Measurements from ENCODE around the gene RNF217.

The RNF217 gene

DNA sequence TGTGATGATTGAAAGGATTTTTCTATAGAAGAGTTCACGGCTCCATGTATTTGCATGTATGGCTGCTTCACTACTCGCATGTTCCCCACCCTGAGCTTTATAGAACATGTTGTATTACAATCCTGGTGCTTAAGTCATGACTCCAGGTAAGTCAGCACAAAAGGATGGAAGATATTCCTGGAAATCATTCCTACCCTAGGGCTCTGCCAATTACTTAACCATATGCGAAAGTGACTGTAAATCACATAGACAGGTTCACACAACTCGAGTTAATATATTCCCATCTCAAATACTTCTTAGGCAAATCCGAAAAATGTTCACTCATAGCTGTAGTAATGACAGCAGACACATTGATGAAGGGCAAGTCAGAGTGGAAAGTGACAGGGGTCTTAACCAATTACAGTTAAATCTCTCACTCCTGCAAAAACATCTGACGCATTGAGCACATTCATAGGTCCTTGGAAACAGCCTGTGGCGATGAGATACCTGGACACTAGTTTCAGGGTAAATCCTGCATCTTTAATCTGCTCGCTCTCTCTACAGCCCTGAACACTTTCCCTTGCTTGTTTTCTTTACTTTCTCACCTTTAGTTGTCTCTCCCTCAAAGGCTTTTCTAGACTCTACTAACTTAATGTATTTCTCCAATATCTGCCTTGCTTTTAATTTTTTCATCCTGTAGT lies 35.1 kb downstream of the RNF217 start:
- Histone ChIP-seq H3K79me1 (ENCODE audit: low read length) (no peaks in the 10 kb centered on the region), H4K8ac (ENCODE audit: low read depth, low read length) (no peak overlapping the region), H3K18ac (ENCODE audit: low read length) (no peak overlapping the region), H3K27ac (ENCODE audit: low read depth, low read length) (no peak overlapping the region), H3K9me3 (ENCODE audit: insufficient read depth, low read depth, low read length) (no peaks in the 10 kb centered on the region), H2AFZ (ENCODE audit: insufficient read depth, low read length, poor library complexity) (no peak overlapping the region), H3K23ac (ENCODE audit: low read length) (no peak overlapping the region), H2BK12ac (ENCODE audit: low read length) (no peak overlapping the region), H3K9ac (ENCODE audit: low read length) (no peak overlapping the region), H4K12ac (ENCODE audit: low read depth, low read length) (no peak overlapping the region), H3K79me2 (ENCODE audit: control insufficient read depth, insufficient read depth, low read length, poor library complexity) (no peaks in the 10 kb centered on the region), H3K4ac (ENCODE audit: low read depth, low read length) (peak overlapping the region; percentile 10), H3K14ac (ENCODE audit: low read length) (no peak overlapping the region), H3K27me3 (ENCODE audit: insufficient read depth, low read length) (no peaks in the 10 kb centered on the region), H3K4me2 (ENCODE audit: low read length) (no peak overlapping the region), H2BK5ac (ENCODE audit: low read depth, low read length, poor library complexity) (no peak overlapping the region), H3K4me3 (ENCODE audit: low read depth, low read length) (no peak overlapping the region), H2BK120ac (ENCODE audit: insufficient read depth, low read length, poor library complexity) (no peak overlapping the region), H4K91ac (ENCODE audit: low read depth, low read length) (no peak overlapping the region), H2AK5ac (ENCODE audit: low read length) (no peak overlapping the region), H3K4me1 (ENCODE audit: control insufficient read depth in 1 of 2, insufficient read depth in 2 of 2, low read length in 2 of 2) (peaks cover 0 to 4% of the 10 kb centered on the region in 2 experiments), H3K36me3 (ENCODE audit: control insufficient read depth in 1 of 2, insufficient read depth in 2 of 2, low read length in 2 of 2) (peaks cover 3 to 5% of the 10 kb centered on the region in 2 experiments)
- peak; percentile 63 to 79 for DNase-seq
- no CpG with 5 or more reads among the region's 8 CpGs for whole genome bisulfite sequencing (ENCODE audit: extremely low coverage, insufficient coverage, insufficient read length)

DNA sequence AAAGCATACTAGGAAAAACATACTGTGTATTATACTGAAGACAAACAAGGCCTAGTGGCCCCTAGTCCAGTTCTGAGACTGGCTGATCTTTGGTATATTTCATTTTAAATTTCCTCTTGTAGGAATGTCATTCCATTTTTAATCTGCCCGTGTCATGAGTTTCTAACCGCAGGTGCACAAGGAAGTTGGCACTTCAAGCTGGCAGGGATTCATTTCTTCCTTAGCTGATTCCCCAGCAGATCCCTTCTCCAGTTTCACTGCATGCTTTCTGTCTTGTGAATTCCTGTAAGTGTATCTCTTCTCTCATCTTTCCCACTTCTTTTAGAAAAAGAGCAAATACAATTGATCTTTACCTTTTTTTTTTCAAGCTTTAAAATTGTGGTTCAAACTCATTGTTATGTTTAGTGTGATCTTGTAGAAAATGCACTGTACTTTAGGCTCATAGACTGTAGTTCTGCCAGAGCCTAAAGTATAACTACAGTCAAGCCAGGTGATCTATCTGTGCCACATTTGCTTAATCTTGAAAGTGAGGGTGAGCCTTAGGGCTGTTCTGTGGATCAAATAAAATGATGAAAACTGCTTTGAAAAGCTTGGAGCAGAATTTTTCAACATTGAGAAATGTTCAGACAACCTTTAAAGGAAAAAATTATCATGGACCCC lies 37.0 kb downstream of the RNF217 start:
- no peak overlapping the region for H2BK12ac ChIP-seq (ENCODE audit: low read length)
- no peak overlapping the region for H4K8ac ChIP-seq (ENCODE audit: low read depth, low read length)
- no CpG with 5 or more reads among the region's 2 CpGs for WGBS (ENCODE audit: extremely low coverage, insufficient coverage, insufficient read length)
- H3K14ac ChIP-seq (ENCODE audit: low read length), result no peak overlapping the region
- H2AK5ac ChIP-seq (ENCODE audit: low read length), result no peak overlapping the region
- peaks cover 3 to 5% of the 10 kb centered on the region in 2 experiments for H3K36me3 ChIP-seq (ENCODE audit: control insufficient read depth in 1 of 2, insufficient read depth in 2 of 2, low read length in 2 of 2)
- no peak overlapping the region for H3K27ac ChIP-seq (ENCODE audit: low read depth, low read length)
- H3K4ac ChIP-seq (ENCODE audit: low read depth, low read length), result peak overlapping the region; percentile 62
- no peak overlapping the region for H2BK5ac ChIP-seq (ENCODE audit: low read depth, low read length, poor library complexity)
- no peak overlapping the region for H3K4me2 ChIP-seq (ENCODE audit: low read length)
- no peaks in the 10 kb centered on the region for H3K9me3 ChIP-seq (ENCODE audit: insufficient read depth, low read depth, low read length)
- H2BK120ac ChIP-seq (ENCODE audit: insufficient read depth, low read length, poor library complexity), result no peak overlapping the region
- no peak overlapping the region for H3K18ac ChIP-seq (ENCODE audit: low read length)
- DNase-seq, result no peak
- no peaks in the 10 kb centered on the region for H3K79me1 ChIP-seq (ENCODE audit: low read length)
- H3K79me2 ChIP-seq (ENCODE audit: control insufficient read depth, insufficient read depth, low read length, poor library complexity), result no peaks in the 10 kb centered on the region
- no peak overlapping the region for H3K4me3 ChIP-seq (ENCODE audit: low read depth, low read length)
- peaks cover 2 to 8% of the 10 kb centered on the region in 2 experiments for H3K4me1 ChIP-seq (ENCODE audit: control insufficient read depth in 1 of 2, insufficient read depth in 2 of 2, low read length in 2 of 2)
- H4K91ac ChIP-seq (ENCODE audit: low read depth, low read length), result no peak overlapping the region
- no peak overlapping the region for H4K12ac ChIP-seq (ENCODE audit: low read depth, low read length)
- no peak overlapping the region for H3K9ac ChIP-seq (ENCODE audit: low read length)
- H2AFZ ChIP-seq (ENCODE audit: insufficient read depth, low read length, poor library complexity), result no peak overlapping the region
- no peaks in the 10 kb centered on the region for H3K27me3 ChIP-seq (ENCODE audit: insufficient read depth, low read length)
- H3K23ac ChIP-seq (ENCODE audit: low read length), result no peak overlapping the region

DNA sequence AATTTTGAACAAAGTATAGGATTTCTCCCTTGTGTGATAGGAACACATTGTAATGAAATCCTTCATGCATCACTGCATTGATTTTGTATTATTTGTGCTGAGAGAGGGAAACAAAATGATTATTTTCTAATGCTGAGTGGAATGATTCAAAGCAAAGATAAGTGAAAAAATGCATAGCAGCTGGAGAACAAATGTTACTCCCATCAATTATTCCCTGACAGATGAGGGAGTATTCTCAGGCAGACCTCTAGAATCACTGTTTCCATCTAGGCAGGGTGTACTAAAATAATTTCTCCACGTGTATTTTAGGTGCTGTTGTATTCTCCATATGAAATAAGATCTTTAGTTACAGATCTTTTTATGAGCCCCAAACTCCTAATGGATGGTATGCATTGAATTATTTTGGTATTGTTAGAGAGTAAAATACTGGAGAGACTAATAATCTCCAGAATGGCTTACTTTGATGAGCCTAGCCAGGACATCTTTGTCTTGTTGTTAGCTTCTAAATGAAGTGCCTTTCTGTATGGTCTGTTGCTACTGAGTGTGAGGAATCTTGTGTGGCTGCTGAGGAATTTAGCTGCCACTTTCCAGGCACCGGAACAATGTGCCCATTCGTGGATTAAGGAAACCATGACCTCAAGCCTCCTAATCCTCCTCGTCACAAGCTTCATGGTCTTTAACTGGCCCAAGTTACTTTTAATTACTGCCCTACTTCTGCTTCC lies 39.6 kb downstream of the RNF217 start:
- Histone ChIP-seq H3K23ac (ENCODE audit: low read length) (no peak overlapping the region), H3K18ac (ENCODE audit: low read length) (no peak overlapping the region), H3K4me2 (ENCODE audit: low read length) (no peak overlapping the region), H2BK5ac (ENCODE audit: low read depth, low read length, poor library complexity) (no peak overlapping the region), H3K27me3 (ENCODE audit: insufficient read depth, low read length) (no peaks in the 10 kb centered on the region), H3K14ac (ENCODE audit: low read length) (no peak overlapping the region), H3K9me3 (ENCODE audit: insufficient read depth, low read depth, low read length) (no peaks in the 10 kb centered on the region), H3K9ac (ENCODE audit: low read length) (no peak overlapping the region), H3K79me2 (ENCODE audit: control insufficient read depth, insufficient read depth, low read length, poor library complexity) (no peaks in the 10 kb centered on the region), H2AK5ac (ENCODE audit: low read length) (no peak overlapping the region), H3K4me1 (ENCODE audit: control insufficient read depth in 1 of 2, insufficient read depth in 2 of 2, low read length in 2 of 2) (peaks cover 2 to 8% of the 10 kb centered on the region in 2 experiments), H2BK12ac (ENCODE audit: low read length) (no peak overlapping the region), H3K4me3 (ENCODE audit: low read depth, low read length) (no peak overlapping the region), H2BK120ac (ENCODE audit: insufficient read depth, low read length, poor library complexity) (no peak overlapping the region), H3K79me1 (ENCODE audit: low read length) (no peaks in the 10 kb centered on the region), H3K4ac (ENCODE audit: low read depth, low read length) (no peak overlapping the region), H4K12ac (ENCODE audit: low read depth, low read length) (no peak overlapping the region), H2AFZ (ENCODE audit: insufficient read depth, low read length, poor library complexity) (no peak overlapping the region), H3K27ac (ENCODE audit: low read depth, low read length) (no peak overlapping the region), H4K8ac (ENCODE audit: low read depth, low read length) (no peak overlapping the region), H4K91ac (ENCODE audit: low read depth, low read length) (no peak overlapping the region), H3K36me3 (ENCODE audit: control insufficient read depth in 1 of 2, insufficient read depth in 2 of 2, low read length in 2 of 2) (peaks cover 3 to 5% of the 10 kb centered on the region in 2 experiments)
- DNase-seq, result peak in 1 of 2 donors; percentile 27
- no CpG with 5 or more reads among the region's 4 CpGs for WGBS (ENCODE audit: extremely low coverage, insufficient coverage, insufficient read length)

DNA sequence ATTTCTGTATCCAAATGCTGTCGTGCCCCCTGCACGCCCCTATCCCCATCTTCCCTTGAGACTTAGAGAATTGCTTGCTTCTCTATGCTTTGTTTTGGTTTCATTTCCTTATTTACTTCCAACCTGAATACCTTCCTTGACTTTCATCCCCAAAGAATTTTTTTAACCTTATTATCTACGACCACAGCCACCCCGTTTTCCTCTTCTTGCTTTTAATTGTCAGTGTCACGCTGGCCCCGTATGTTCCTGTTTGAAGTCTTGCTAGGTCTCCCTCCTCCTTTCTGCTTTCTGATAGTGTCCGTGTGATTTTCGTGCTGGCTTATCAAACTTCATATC lies 40.1 kb downstream of the RNF217 start:
- no peak overlapping the region for H3K27ac ChIP-seq (ENCODE audit: low read depth, low read length)
- no peak overlapping the region for H3K23ac ChIP-seq (ENCODE audit: low read length)
- no peak for DNase-seq
- H4K91ac ChIP-seq (ENCODE audit: low read depth, low read length), result no peak overlapping the region
- no peak overlapping the region for H2AK5ac ChIP-seq (ENCODE audit: low read length)
- no peak overlapping the region for H2BK5ac ChIP-seq (ENCODE audit: low read depth, low read length, poor library complexity)
- no peak overlapping the region for H2AFZ ChIP-seq (ENCODE audit: insufficient read depth, low read length, poor library complexity)
- no CpG with 5 or more reads among the region's 8 CpGs for WGBS (ENCODE audit: extremely low coverage, insufficient coverage, insufficient read length)
- no peak overlapping the region for H3K4me3 ChIP-seq (ENCODE audit: low read depth, low read length)
- H3K4me2 ChIP-seq (ENCODE audit: low read length), result no peak overlapping the region
- peaks cover 3 to 4% of the 10 kb centered on the region in 2 experiments for H3K36me3 ChIP-seq (ENCODE audit: control insufficient read depth in 1 of 2, insufficient read depth in 2 of 2, low read length in 2 of 2)
- H3K4ac ChIP-seq (ENCODE audit: low read depth, low read length), result no peak overlapping the region
- H3K9ac ChIP-seq (ENCODE audit: low read length), result no peak overlapping the region
- no peaks in the 10 kb centered on the region for H3K79me1 ChIP-seq (ENCODE audit: low read length)
- no peak overlapping the region for H3K18ac ChIP-seq (ENCODE audit: low read length)
- H3K79me2 ChIP-seq (ENCODE audit: control insufficient read depth, insufficient read depth, low read length, poor library complexity), result no peaks in the 10 kb centered on the region
- no peak overlapping the region for H2BK12ac ChIP-seq (ENCODE audit: low read length)
- no peak overlapping the region for H2BK120ac ChIP-seq (ENCODE audit: insufficient read depth, low read length, poor library complexity)
- no peak overlapping the region for H4K8ac ChIP-seq (ENCODE audit: low read depth, low read length)
- H3K27me3 ChIP-seq (ENCODE audit: insufficient read depth, low read length), result no peaks in the 10 kb centered on the region
- no peaks in the 10 kb centered on the region for H3K9me3 ChIP-seq (ENCODE audit: insufficient read depth, low read depth, low read length)
- peaks cover 2 to 9% of the 10 kb centered on the region in 2 experiments for H3K4me1 ChIP-seq (ENCODE audit: control insufficient read depth in 1 of 2, insufficient read depth in 2 of 2, low read length in 2 of 2)
- H3K14ac ChIP-seq (ENCODE audit: low read length), result no peak overlapping the region
- H4K12ac ChIP-seq (ENCODE audit: low read depth, low read length), result no peak overlapping the region
